MM.1S (cell line): ENCODE data around the gene KRTAP10-3.

ENCODE experiments used
- DNase-seq: peaks from one replicate; pipeline ENCODE4 v3.0.0-alpha.2; 2015
- H2AFZ ChIP-seq: fragments of 300-600 bp; sonication (generic); 2 replicates; pipeline ENCODE4 v1.6.0; 2016; ENCODE audit warnings: antibody characterized with exemption, low read length
- H3F3A ChIP-seq: fragments of 300-600 bp; sonication (generic); 2 replicates; pipeline ENCODE4 v1.6.1; 2016; ENCODE audit warnings: mild to moderate bottlenecking, antibody characterized with exemption, low read length, moderate library complexity, mixed read lengths; ENCODE audit not compliant: insufficient read depth
- H3K27ac ChIP-seq: fragments of 300-600 bp; sonication (generic); 2 replicates; pipeline ENCODE4 v1.5.1; 2016; ENCODE audit warnings: mild to moderate bottlenecking, low read length
- H3K27me3 ChIP-seq: fragments of 300-600 bp; sonication (generic); replicated peaks from 2 replicates; pipeline ENCODE4 v1.6.0; 2016; ENCODE audit warnings: low read length; ENCODE audit not compliant: insufficient read depth
- H3K36me3 ChIP-seq: fragments of 300-600 bp; sonication (generic); replicated peaks from 2 replicates; pipeline ENCODE4 v1.6.1; 2016; ENCODE audit warnings: mild to moderate bottlenecking, low read length, mixed read lengths; ENCODE audit not compliant: insufficient read depth
- H3K4me1 ChIP-seq: fragments of 300-600 bp; sonication (generic); 2 replicates; pipeline ENCODE4 v1.6.1; 2016; ENCODE audit warnings: low read length, mixed read lengths
- H3K4me2 ChIP-seq: fragments of 300-600 bp; sonication (generic); 2 replicates; pipeline ENCODE4 v1.6.0; 2016; ENCODE audit warnings: low read depth, low read length
- H3K4me3 ChIP-seq: fragments of 300-600 bp; sonication (generic); 2 replicates; pipeline ENCODE4 v1.5.1; 2016; ENCODE audit warnings: low read length, mixed read lengths
- H3K79me2 ChIP-seq: fragments of 300-600 bp; sonication (generic); 2 replicates; pipeline ENCODE4 v1.6.1; 2016; ENCODE audit warnings: mixed run types, low read length, mixed read lengths
- H3K9ac ChIP-seq: fragments of 300-600 bp; sonication (generic); 2 replicates; pipeline ENCODE4 v1.6.1; 2016; ENCODE audit warnings: low read length, mixed read lengths
- H3K9me2 ChIP-seq: fragments of 300-600 bp; sonication (generic); replicated peaks from 2 replicates; pipeline ENCODE4 v1.6.1; 2016; ENCODE audit warnings: mild to moderate bottlenecking, low read length, mixed read lengths; ENCODE audit not compliant: insufficient read depth
- H3K9me3 ChIP-seq: fragments of 300-600 bp; sonication (generic); replicated peaks from 2 replicates; pipeline ENCODE4 v1.6.1; 2016; ENCODE audit warnings: mild to moderate bottlenecking, low read length, mixed read lengths; ENCODE audit not compliant: insufficient read depth
- H4K20me1 ChIP-seq: fragments of 300-600 bp; sonication (generic); 2 replicates; pipeline ENCODE4 v1.6.1; 2016; ENCODE audit warnings: mild to moderate bottlenecking, low read length, moderate library complexity, mixed read lengths; ENCODE audit not compliant: insufficient read depth
- CTCF ChIP-seq: fragments of 300-600 bp; sonication (generic); IDR thresholded peaks from 2 replicates; pipeline ENCODE4 v1.5.1; 2016; ENCODE audit warnings: antibody characterized with exemption, low read length, mixed read lengths
- EZH2 ChIP-seq: fragments of 300-600 bp; sonication (generic); optimal IDR thresholded peaks from 2 replicates; pipeline ENCODE3; 2017; ENCODE audit warnings: low read depth, mild to moderate bottlenecking, antibody characterized with exemption, low read length, mixed read lengths
- EZH2phosphoT487 ChIP-seq: fragments of 300-600 bp; sonication (generic); IDR thresholded peaks from 2 replicates; pipeline ENCODE4 v1.6.1; 2018; ENCODE audit warnings: antibody characterized with exemption, low read length

Gene KRTAP10-3

GRCh38 chr21:44569861-44570517 is 11.4 kb upstream of the KRTAP10-3 start:
- H3K4me2 ChIP-seq = no peak overlapping the region
- no peaks in the 10 kb centered on the region for H3K4me1 ChIP-seq
- H3K27me3 ChIP-seq = peaks cover 94% of the 10 kb centered on the region

GRCh38 chr21:44568667-44569556 is 10.3 kb upstream of the KRTAP10-3 start:
- no peak for TF ChIP-seq EZH2
- TF ChIP-seq CTCF = no peak
- no peak for TF ChIP-seq EZH2phosphoT487
- Histone ChIP-seq H3K79me2 (no peaks in the 10 kb centered on the region), H3K36me3 (no peaks in the 10 kb centered on the region), H3K4me1 (no peaks in the 10 kb centered on the region), H4K20me1 (no peaks in the 10 kb centered on the region), H2AFZ (no peak overlapping the region), H3K27ac (no peak overlapping the region), H3K4me2 (no peak overlapping the region), H3F3A (no peaks in the 10 kb centered on the region), H3K27me3 (peaks cover 96% of the 10 kb centered on the region), H3K4me3 (no peak overlapping the region), H3K9me2 (no peaks in the 10 kb centered on the region), H3K9me3 (no peaks in the 10 kb centered on the region), H3K9ac (no peak overlapping the region)
- no peak for DNase-seq

More at GRCh38 chr21:44569861-44570517, 11.4 kb upstream of the KRTAP10-3 start:
- no peak for TF ChIP-seq EZH2phosphoT487
- H3K4me3 ChIP-seq = no peak overlapping the region
- no peaks in the 10 kb centered on the region for H3K9me2 ChIP-seq
- H3K27ac ChIP-seq = no peak overlapping the region
- H3K9ac ChIP-seq = no peak overlapping the region
- H2AFZ ChIP-seq = no peak overlapping the region
- no peaks in the 10 kb centered on the region for H4K20me1 ChIP-seq
- DNase-seq = no peak
- no peaks in the 10 kb centered on the region for H3K79me2 ChIP-seq
- H3F3A ChIP-seq = no peaks in the 10 kb centered on the region
- no peaks in the 10 kb centered on the region for H3K9me3 ChIP-seq
- H3K36me3 ChIP-seq = no peaks in the 10 kb centered on the region

GRCh38 chr21:44568261-44568660 is 9.7 kb upstream of the KRTAP10-3 start:
- no peaks in the 10 kb centered on the region for H3F3A ChIP-seq
- H2AFZ ChIP-seq = no peak overlapping the region
- DNase-seq = no peak
- H3K4me1 ChIP-seq = no peaks in the 10 kb centered on the region
- H3K36me3 ChIP-seq = no peaks in the 10 kb centered on the region
- no peaks in the 10 kb centered on the region for H3K9me3 ChIP-seq
- no peaks in the 10 kb centered on the region for H3K9me2 ChIP-seq
- H3K27ac ChIP-seq = no peak overlapping the region
- H3K27me3 ChIP-seq = peaks cover 99% of the 10 kb centered on the region
- no peak for TF ChIP-seq CTCF
- TF ChIP-seq EZH2 = no peak
- no peak for TF ChIP-seq EZH2phosphoT487
- no peak overlapping the region for H3K4me2 ChIP-seq
- H4K20me1 ChIP-seq = no peaks in the 10 kb centered on the region
- no peak overlapping the region for H3K4me3 ChIP-seq
- no peak overlapping the region for H3K9ac ChIP-seq
- H3K79me2 ChIP-seq = no peaks in the 10 kb centered on the region
